WI38 (cell line): ENCODE data around the gene OR14A2.
"Not testable (repeated sequence)": the region's sequence is repeated elsewhere in the genome, so short reads cannot be mapped to it uniquely, and the experiment has no call there.

Experiments used
- H3K4me3 ChIP-seq: 2 replicates; pipeline ENCODE4 v1.5.1; 2011; ENCODE audit warnings: low read depth, mild to moderate bottlenecking, control low read depth, low read length
- CTCF ChIP-seq: IDR thresholded peaks from 2 replicates; pipeline ENCODE4 v1.5.1; 2012; ENCODE audit warnings: low read depth, mild to moderate bottlenecking, control low read depth, low read length

The OR14A2 gene

DNA sequence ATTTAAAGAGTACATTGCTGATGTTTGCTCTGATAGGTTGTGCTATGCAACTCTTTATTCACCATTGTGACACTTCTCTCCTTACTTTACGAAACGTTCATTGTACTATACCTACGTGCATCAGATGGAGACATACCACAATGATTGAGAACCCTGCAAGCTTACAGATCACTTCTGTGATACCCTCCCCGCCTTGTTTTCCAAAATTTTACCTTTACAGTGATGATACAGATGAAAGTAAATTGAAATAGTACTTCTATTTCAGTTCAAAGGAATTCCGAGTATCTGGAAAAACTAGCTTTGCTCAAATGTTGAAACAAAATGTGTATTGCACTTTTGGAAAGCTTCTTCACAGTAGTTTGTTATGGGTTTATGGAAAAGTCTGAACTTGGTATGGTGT, 6.2 kb downstream of the OR14A2 start:
- no peak for TF ChIP-seq CTCF
- no peak overlapping the region for H3K4me3 ChIP-seq

DNA sequence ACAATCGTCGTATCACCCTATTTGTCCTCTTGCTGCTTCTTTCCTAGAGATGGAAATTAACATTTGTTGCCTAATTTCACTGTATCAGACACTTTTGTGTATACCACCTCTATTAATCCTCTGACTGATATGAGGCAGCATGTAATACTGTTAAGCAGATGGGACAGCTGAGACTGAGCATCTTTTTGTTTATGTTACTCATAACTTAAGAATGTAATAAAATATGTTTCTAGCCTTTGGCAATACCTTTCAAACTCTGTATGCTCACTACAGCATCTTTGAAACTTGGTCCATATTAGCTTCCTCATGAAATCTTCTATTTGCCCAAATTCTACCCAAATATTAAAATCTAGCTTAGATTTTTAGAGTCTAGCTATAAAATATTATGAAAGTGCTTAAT, 7.2 kb downstream of the OR14A2 start:
- TF ChIP-seq CTCF = no peak
- no peak overlapping the region for H3K4me3 ChIP-seq

GRCh38 chr1:247738315-247738714, 9.6 kb downstream of the OR14A2 start, which contains the start of gene OR14K1:
TSS of gene OR14K1 (plus strand) at chr1:247738615. CDS start at chr1:247738615, 0 bp downstream.
- no peak within 1 kb of the TSS for H3K4me3 ChIP-seq
- no peak for TF ChIP-seq CTCF

GRCh38 chr1:247721222-247721621, 26.7 kb downstream of the OR14A2 start:
- no peak for TF ChIP-seq CTCF
- no peak overlapping the region for H3K4me3 ChIP-seq

DNA sequence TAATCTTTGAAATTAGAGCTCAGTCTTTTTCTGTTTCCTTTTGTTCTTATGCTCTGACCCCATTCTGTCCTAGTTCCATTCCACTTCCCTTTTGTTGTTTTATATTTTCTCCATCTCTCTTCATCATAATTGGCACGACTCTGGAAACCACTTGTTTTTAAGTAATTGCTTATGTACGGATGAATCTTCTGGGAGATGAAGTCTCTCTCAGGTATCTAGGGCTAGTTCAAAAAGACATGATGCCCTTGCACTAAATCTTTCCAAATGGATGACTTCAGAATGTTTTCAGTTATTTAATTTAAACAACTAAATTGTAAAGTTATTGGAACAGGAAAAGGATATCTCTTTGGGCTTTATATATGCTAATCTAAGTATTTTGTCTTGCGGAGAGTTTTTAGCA, 31.4 kb downstream of the OR14A2 start, which contains the start of gene OR6F1:
OR6F1 (minus strand) TSS at position 101 of the 400 bp plus-strand sequence. CDS start 3,891 bp downstream, outside the sequence.
- H3K4me3 ChIP-seq = no peak within 1 kb of the TSS
- TF ChIP-seq CTCF = no peak

- no peak overlapping the region for H3K4me3 ChIP-seq
- no peak for TF ChIP-seq CTCF
Observed at GRCh38 chr1:247713753-247714152, 34.2 kb downstream of the OR14A2 start.

- H3K4me3 ChIP-seq = not testable (repeated sequence)
Observed at GRCh38 chr1:247710681-247711080, 37.3 kb downstream of the OR14A2 start.

- TF ChIP-seq CTCF = no peak
- H3K4me3 ChIP-seq = no peak overlapping the region
Observed at GRCh38 chr1:247701338-247701737, 46.6 kb downstream of the OR14A2 start.
